ENCODE data around the gene PRSS53. TPM values are rescaled to one million over a fixed set of nuclear protein-coding genes. Genes with fewer than 3 reads are reported as not detected.

The PRSS53 gene
- total RNA-seq, 1 donor from 2014 or later: 4.9 TPM

DNA sequence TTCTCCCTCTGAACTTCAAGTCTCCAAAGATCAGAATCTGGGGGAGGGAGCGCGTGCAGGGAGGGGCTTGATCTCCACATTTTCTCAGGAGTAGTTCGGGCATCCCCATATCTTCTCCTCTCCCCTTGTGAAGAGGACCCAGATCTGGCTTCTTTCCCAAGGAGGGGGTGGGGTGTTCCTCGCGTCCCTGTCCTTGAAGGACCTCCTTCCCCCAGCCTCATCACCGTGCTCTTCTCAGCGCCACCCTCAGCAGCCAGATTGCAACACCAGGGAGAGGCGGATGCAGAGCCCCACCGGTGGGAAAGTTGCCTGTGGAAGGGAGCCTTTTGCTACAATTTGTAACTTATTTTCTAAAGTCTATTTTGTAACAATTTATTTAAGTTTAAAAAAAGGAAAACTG is 5.7 kb downstream of the PRSS53 start:
- H3K4me3 Mint-ChIP-seq: no peak overlapping the region
- H3K27me3 Mint-ChIP-seq (ENCODE audit: low read depth): no peaks in the 10 kb centered on the region
- H3K27ac Mint-ChIP-seq: no peak overlapping the region
- no peaks in the 10 kb centered on the region for H3K9me3 Mint-ChIP-seq
- TF ChIP-seq, protein P1, sequence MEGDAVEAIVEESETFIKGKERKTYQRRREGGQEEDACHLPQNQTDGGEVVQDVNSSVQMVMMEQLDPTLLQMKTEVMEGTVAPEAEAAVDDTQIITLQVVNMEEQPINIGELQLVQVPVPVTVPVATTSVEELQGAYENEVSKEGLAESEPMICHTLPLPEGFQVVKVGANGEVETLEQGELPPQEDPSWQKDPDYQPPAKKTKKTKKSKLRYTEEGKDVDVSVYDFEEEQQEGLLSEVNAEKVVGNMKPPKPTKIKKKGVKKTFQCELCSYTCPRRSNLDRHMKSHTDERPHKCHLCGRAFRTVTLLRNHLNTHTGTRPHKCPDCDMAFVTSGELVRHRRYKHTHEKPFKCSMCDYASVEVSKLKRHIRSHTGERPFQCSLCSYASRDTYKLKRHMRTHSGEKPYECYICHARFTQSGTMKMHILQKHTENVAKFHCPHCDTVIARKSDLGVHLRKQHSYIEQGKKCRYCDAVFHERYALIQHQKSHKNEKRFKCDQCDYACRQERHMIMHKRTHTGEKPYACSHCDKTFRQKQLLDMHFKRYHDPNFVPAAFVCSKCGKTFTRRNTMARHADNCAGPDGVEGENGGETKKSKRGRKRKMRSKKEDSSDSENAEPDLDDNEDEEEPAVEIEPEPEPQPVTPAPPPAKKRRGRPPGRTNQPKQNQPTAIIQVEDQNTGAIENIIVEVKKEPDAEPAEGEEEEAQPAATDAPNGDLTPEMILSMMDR (IDR thresholded peaks at IDR 0.05; ENCODE audit: unreplicated experiment): no peak
- no peaks in the 10 kb centered on the region for H3K4me1 Mint-ChIP-seq
- DNase-seq (ENCODE audit: low spot score in 2 of 2, unreplicated experiment in 2 of 2): no peak
- peaks cover 17% of the 10 kb centered on the region for H3K36me3 Mint-ChIP-seq

- Mint-ChIP-seq H3K4me3 (no peak overlapping the region), H3K36me3 (peaks cover 22% of the 10 kb centered on the region), H3K9me3 (no peaks in the 10 kb centered on the region), H3K27ac (peak overlapping the region; percentile 29), H3K27me3 (ENCODE audit: low read depth) (no peaks in the 10 kb centered on the region), H3K4me1 (no peaks in the 10 kb centered on the region)
- DNase-seq (ENCODE audit: low spot score in 2 of 2, unreplicated experiment in 2 of 2): no peak
- TF ChIP-seq, protein P1 (IDR thresholded peaks at IDR 0.05; ENCODE audit: unreplicated experiment): no peak
Observed at GRCh38 chr16:31082368-31083045, 6.2 kb downstream of the PRSS53 start.

- Mint-ChIP-seq H3K4me3 (no peak overlapping the region), H3K9me3 (no peaks in the 10 kb centered on the region), H3K27ac (peak overlapping the region; percentile 29), H3K4me1 (no peaks in the 10 kb centered on the region), H3K36me3 (peaks cover 22% of the 10 kb centered on the region), H3K27me3 (ENCODE audit: low read depth) (no peaks in the 10 kb centered on the region)
- TF ChIP-seq, protein P1 (IDR thresholded peaks at IDR 0.05; ENCODE audit: unreplicated experiment): no peak
- DNase-seq (ENCODE audit: low spot score in 2 of 2, unreplicated experiment in 2 of 2): no peak
Observed at GRCh38 chr16:31081428-31082351, 7.1 kb downstream of the PRSS53 start.

DNA sequence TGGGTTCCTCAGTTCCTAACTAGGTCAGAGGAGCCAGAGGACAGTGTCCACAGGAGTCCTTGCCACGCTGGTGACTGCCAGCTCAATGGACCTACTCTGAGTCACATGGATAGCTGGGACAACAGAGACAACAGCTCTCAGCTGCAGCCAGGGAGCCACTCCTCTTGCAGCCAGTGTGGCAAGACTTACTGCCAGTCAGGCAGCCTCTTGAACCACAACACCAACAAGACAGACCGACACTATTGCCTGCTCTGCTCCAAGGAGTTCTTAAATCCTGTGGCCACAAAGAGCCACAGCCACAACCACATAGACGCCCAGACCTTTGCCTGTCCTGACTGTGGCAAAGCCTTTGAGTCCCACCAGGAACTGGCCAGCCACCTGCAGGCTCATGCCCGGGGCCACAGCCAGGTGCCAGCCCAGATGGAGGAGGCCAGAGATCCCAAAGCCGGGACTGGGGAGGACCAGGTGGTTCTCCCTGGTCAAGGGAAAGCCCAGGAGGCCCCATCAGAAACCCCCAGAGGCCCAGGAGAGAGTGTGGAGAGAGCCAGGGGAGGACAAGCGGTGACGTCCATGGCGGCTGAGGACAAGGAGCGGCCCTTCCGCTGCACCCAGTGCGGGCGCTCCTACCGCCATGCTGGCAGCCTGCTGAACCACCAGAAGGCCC is 7.9 kb downstream of the PRSS53 start:
- no peaks in the 10 kb centered on the region for H3K9me3 Mint-ChIP-seq
- peaks cover 22% of the 10 kb centered on the region for H3K36me3 Mint-ChIP-seq
- DNase-seq (ENCODE audit: low spot score in 2 of 2, unreplicated experiment in 2 of 2): no peak
- H3K4me1 Mint-ChIP-seq: no peaks in the 10 kb centered on the region
- TF ChIP-seq, protein P1 (IDR thresholded peaks at IDR 0.05; ENCODE audit: unreplicated experiment): no peak
- no peaks in the 10 kb centered on the region for H3K27me3 Mint-ChIP-seq (ENCODE audit: low read depth)
- no peak overlapping the region for H3K27ac Mint-ChIP-seq
- no peak overlapping the region for H3K4me3 Mint-ChIP-seq

DNA sequence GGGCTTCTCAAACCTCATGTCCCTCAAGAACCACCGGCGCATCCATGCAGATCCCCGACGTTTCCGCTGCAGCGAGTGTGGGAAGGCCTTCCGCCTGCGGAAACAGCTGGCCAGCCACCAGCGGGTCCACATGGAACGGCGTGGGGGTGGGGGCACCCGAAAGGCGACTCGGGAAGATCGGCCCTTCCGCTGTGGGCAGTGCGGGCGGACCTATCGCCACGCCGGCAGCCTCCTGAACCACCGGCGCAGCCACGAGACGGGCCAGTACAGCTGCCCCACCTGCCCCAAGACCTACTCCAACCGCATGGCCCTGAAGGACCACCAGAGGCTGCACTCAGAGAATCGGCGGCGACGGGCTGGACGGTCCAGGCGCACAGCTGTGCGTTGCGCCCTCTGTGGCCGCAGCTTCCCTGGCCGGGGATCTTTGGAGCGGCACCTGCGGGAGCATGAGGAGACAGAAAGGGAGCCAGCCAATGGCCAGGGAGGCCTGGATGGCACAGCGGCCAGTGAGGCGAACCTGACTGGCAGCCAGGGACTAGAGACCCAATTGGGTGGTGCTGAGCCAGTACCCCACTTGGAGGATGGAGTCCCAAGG is 8.6 kb downstream of the PRSS53 start:
- H3K9me3 Mint-ChIP-seq: no peaks in the 10 kb centered on the region
- H3K27me3 Mint-ChIP-seq (ENCODE audit: low read depth): no peaks in the 10 kb centered on the region
- TF ChIP-seq, protein P1 (IDR thresholded peaks at IDR 0.05; ENCODE audit: unreplicated experiment): no peak
- H3K27ac Mint-ChIP-seq: no peak overlapping the region
- H3K4me1 Mint-ChIP-seq: peaks cover 2% of the 10 kb centered on the region
- no peak overlapping the region for H3K4me3 Mint-ChIP-seq
- DNase-seq (ENCODE audit: low spot score in 2 of 2, unreplicated experiment in 2 of 2): no peak
- H3K36me3 Mint-ChIP-seq: peaks cover 22% of the 10 kb centered on the region
